Stomach smooth muscle (tissue), 2 donors: ENCODE measurements around the gene CPSF7.

ENCODE experiments used
- H3K27ac ChIP-seq: one replicate; pipeline ENCODE4 v1.7.0; 2013; ENCODE audit warnings: mild to moderate bottlenecking, low read length, inconsistent platforms
- H3K27me3 ChIP-seq, 2 donors: one replicate each; pipeline ENCODE4 v1.7.0; 2013; ENCODE audit warnings: low read length in 2 of 2; ENCODE audit not compliant: insufficient read depth in 2 of 2, control insufficient read depth in 1 of 2
- H3K36me3 ChIP-seq, 2 donors: one replicate each; pipeline ENCODE4 v1.7.0; 2013; ENCODE audit warnings: low read length in 2 of 2; ENCODE audit not compliant: control insufficient read depth in 2 of 2, insufficient read depth in 2 of 2
- H3K4me1 ChIP-seq: one replicate; pipeline ENCODE4 v1.7.0; 2013; ENCODE audit warnings: low read length; ENCODE audit not compliant: control insufficient read depth, insufficient read depth
- H3K4me3 ChIP-seq, 2 donors: one replicate each; pipeline ENCODE4 v1.7.0; 2013; ENCODE audit warnings: low read length in 2 of 2
- H3K9ac ChIP-seq, 2 donors: one replicate each; pipeline ENCODE4 v1.7.0; 2013; ENCODE audit warnings: low read length in 2 of 2, mild to moderate bottlenecking in 1 of 2
- H3K9me3 ChIP-seq, 2 donors: one replicate each; pipeline ENCODE4 v1.7.0; 2013; ENCODE audit warnings: low read length in 2 of 2; ENCODE audit not compliant: control insufficient read depth in 2 of 2
- donor health status: healthy.
- donor health status: Pancreatic carcinoma.

CPSF7 gene

DNA sequence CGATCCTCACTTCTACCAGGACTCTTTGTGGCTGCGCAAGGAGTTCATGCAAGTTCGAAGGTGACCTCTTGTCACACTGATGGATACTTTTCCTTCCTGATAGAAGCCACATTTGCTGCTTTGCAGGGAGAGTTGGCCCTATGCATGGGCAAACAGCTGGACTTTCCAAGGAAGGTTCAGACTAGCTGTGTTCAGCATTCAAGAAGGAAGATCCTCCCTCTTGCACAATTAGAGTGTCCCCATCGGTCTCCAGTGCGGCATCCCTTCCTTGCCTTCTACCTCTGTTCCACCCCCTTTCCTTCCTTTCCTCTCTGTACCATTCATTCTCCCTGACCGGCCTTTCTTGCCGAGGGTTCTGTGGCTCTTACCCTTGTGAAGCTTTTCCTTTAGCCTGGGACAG lies 61.1 kb downstream of the CPSF7 start:
- no peak overlapping the region for H3K4me3 ChIP-seq
- no peak overlapping the region for H3K9ac ChIP-seq
- no peaks in the 10 kb centered on the region for H3K27me3 ChIP-seq
- H3K27ac ChIP-seq: no peak overlapping the region
- peaks cover 35 to 50% of the 10 kb centered on the region in 2 donors for H3K36me3 ChIP-seq
- peaks cover 4% of the 10 kb centered on the region for H3K4me1 ChIP-seq
- H3K9me3 ChIP-seq: no peaks in the 10 kb centered on the region

DNA sequence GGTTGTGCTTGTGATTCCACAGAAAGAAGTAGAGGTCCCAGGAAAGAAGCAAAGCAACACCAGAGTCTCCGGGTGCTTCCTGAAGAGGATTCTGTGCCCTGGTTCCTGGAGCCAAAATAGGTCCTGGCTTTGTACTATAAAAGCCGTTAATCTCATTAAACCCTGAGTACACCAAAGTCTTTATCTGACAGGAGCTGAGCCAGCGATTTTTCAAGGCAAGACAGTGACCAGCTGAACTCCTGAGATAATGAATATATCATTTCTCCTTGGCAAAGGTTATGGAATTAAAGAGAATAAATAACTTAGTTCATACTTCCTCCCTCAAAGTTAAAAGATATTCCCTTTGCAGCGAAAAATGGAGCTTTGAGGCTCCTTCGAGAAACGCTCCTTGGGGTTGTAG lies 62.4 kb downstream of the CPSF7 start:
- Histone ChIP-seq H3K9ac (no peak overlapping the region), H3K9me3 (no peaks in the 10 kb centered on the region), H3K27ac (no peak overlapping the region), H3K36me3 (peaks cover 35 to 50% of the 10 kb centered on the region in 2 donors), H3K27me3 (no peaks in the 10 kb centered on the region), H3K4me3 (no peak overlapping the region), H3K4me1 (peaks cover 8% of the 10 kb centered on the region)

DNA sequence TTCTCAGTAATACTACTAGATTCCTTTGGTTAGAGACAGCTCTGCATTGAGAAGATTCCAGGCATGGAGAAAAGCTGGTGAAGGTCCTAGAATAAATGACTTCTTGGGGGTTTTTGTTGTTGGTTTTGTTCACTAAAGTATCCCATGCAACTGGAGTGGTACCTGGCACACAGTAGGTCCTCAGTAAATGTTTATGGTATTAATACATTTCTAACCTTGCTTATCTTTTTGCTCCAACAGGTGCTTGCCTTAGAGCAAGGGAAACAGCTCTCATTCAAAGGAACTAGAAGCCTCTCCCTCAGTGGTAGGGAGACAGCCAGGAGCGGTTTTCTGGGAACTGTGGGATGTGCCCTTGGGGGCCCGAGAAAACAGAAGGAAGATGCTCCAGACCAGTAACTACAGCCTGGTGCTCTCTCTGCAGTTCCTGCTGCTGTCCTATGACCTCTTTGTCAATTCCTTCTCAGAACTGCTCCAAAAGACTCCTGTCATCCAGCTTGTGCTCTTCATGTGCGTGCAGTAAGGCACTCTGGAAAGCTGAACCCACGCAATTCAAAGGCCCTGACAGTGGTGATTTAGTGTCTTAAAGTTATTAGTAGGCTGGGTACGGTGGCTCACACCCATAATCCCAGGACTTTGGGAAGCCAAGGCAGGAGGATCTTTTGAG lies 65.6 kb downstream of the CPSF7 start:
- H3K36me3 ChIP-seq: peaks cover 31 to 42% of the 10 kb centered on the region in 2 donors
- H3K4me3 ChIP-seq: no peak overlapping the region
- peaks cover 12% of the 10 kb centered on the region for H3K4me1 ChIP-seq
- no peak overlapping the region for H3K27ac ChIP-seq
- no peaks in the 10 kb centered on the region for H3K9me3 ChIP-seq
- H3K9ac ChIP-seq: no peak overlapping the region
- H3K27me3 ChIP-seq: no peaks in the 10 kb centered on the region

DNA sequence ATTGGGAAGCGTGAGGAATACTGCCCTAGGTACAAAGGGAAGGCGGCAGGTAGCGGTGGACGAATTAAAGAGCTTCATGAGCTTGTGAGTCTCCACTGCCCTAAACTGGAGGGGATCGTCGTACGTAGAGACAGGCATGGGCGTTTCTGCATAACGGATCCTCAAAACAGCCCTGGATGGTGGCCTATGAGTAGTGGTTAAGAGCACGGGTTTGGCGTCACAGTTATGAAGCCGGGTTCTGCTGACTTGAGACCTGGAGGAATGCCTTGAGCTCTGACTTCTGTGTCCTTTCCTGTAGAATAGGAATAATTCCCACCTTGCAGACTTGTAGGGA lies 67.3 kb downstream of the CPSF7 start:
- Histone ChIP-seq H3K36me3 (peaks cover 19 to 28% of the 10 kb centered on the region in 2 donors), H3K4me1 (peaks cover 12% of the 10 kb centered on the region), H3K27me3 (no peaks in the 10 kb centered on the region), H3K27ac (peak overlapping the region; percentile 99), H3K4me3 (peak overlapping the region; percentile 98 to 100), H3K9ac (peak overlapping the region; percentile 97 to 98), H3K9me3 (no peaks in the 10 kb centered on the region)

DNA sequence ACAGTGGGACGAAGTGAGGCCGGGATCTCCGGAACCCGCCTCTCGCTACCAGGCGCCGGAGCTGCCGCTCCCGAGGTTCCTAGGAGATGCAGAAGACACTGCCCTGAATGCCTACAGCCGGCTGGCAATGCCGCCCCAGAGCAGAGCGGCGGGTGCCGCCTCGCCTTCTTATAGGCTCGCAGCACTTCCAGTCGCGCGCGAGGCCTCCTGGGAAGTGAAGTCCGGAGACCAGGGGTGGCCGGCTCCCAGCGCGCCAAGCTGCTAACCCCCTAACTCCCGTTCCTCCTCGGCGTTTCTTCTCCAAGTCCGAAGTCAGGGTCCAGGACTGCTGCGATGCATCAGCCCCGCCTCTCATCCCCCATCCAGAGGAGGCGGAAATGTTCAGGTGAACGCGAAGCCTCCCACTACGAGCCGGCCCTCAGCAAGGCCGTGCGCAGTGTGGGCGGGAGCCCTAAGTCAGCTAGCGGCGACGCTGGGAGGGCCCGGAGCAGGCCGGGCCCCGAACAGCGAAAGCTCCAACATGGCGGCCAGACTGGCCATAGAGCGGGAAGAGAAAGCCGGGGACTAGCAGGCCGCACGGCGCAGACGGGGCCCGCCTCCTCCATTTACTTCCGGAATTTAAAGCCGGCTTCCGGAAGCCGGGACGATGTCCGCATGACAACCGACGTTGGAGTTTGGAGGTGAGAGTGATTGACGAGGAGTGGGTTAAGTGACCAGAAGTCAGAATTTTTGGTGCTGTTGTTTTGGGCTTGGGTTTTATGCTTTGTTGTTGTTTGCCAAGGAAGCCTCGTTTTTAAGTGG lies 67.8 kb downstream of the CPSF7 start, which contains the start of the genes CYB561A3 and TMEM138:
Gene CYB561A3, minus strand, starts transcription at position 142 of the 801 bp plus-strand sequence. CDS start 5,169 bp downstream, outside the sequence.
Gene TMEM138, plus strand, starts transcription at position 634 of the 801 bp plus-strand sequence. CDS start 2,017 bp downstream, outside the sequence.
- H3K4me3 ChIP-seq: peak within 1 kb of the TSS; percentile 98 to 100
- peak within 1 kb of the TSS; percentile 97 to 98 for H3K9ac ChIP-seq
- no peaks in the 10 kb centered on the region for H3K27me3 ChIP-seq
- H3K9me3 ChIP-seq: no peaks in the 10 kb centered on the region
- H3K36me3 ChIP-seq: peaks cover 14 to 22% of the 10 kb centered on the region in 2 donors
- H3K27ac ChIP-seq: peak within 1 kb of the TSS; percentile 99
- peaks cover 12% of the 10 kb centered on the region for H3K4me1 ChIP-seq

DNA sequence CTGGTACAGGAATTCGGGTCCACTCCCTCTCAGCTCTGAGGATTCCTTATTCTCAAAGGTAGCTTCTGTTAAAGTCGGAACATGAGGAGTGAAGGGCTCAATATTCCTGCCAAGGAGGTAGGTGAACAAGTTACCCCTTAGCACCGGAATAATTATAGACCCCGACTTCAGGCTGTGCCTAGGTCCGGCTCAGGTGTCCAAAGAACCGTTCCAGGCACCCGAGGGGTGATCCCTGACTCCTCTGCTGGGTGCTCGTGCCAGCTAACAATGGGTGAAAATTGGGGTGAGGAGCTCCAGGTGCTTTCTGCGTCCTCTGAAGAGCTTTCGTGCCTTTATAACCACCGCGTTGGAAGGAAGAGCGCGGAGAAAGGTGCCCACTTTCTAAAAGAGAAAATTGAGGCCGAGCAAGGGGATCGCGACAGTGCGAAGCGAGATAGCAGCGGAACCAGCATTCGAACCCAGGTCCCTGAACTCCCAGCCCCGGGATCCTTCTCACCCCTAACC lies 68.5 kb downstream of the CPSF7 start:
- Histone ChIP-seq H3K27me3 (no peaks in the 10 kb centered on the region), H3K27ac (peak overlapping the region; percentile 99), H3K36me3 (peaks cover 7 to 17% of the 10 kb centered on the region in 2 donors)

DNA sequence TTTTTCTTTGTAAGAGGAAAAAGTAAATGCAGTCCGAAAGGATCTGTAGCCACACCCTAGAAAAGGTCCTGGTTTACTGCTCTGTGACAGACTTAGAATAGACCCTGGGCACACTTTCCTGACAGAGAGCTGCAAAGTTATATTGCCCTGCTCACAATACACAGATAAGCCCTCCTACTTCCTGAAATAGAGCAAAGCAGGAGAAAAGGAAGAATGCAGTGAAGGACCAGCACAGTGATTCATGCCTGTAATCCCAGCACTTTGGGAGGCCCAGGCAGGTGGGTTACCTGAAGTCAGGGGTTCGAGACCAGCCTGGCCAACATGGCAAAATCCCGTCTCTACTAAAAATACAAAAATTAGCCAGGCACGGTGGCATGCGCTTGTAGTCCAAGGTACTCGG lies 70.3 kb downstream of the CPSF7 start:
- Histone ChIP-seq H3K4me3 (no peak overlapping the region), H3K36me3 (peaks cover 4 to 5% of the 10 kb centered on the region in 2 donors), H3K9ac (no peak overlapping the region), H3K4me1 (peaks cover 12% of the 10 kb centered on the region), H3K27ac (no peak overlapping the region), H3K9me3 (no peaks in the 10 kb centered on the region), H3K27me3 (no peaks in the 10 kb centered on the region)

More for the DNA sequence above, 68.5 kb downstream of the CPSF7 start:
- H3K9me3 ChIP-seq: no peaks in the 10 kb centered on the region
- peak overlapping the region; percentile 98 to 100 for H3K4me3 ChIP-seq
- peak overlapping the region; percentile 97 to 98 for H3K9ac ChIP-seq
- peaks cover 12% of the 10 kb centered on the region for H3K4me1 ChIP-seq

DNA sequence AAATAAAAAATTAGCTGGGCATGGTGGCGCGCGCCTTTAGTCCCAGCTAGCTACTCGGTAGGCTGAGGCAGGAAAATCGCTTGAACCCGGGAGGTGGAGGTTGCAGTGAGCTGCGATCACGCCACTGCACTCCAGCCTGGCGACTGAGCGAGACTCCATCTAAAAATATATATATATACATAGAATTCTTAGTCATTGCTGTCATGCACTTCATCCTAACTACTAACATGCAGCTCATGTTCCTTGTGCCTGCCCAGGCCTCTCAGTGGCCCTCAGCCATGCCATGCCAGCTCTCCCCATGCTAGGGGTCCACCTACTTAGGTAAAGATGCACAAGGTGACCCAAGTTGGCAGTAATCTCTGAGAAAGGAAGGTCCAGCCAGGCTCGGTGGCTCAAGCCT lies 71.2 kb downstream of the CPSF7 start:
- H3K9ac ChIP-seq: no peak overlapping the region
- peaks cover 0 to 5% of the 10 kb centered on the region in 2 donors for H3K36me3 ChIP-seq
- no peaks in the 10 kb centered on the region for H3K9me3 ChIP-seq
- peaks cover 12% of the 10 kb centered on the region for H3K4me1 ChIP-seq
- no peak overlapping the region for H3K27ac ChIP-seq
- no peaks in the 10 kb centered on the region for H3K27me3 ChIP-seq
- H3K4me3 ChIP-seq: no peak overlapping the region

DNA sequence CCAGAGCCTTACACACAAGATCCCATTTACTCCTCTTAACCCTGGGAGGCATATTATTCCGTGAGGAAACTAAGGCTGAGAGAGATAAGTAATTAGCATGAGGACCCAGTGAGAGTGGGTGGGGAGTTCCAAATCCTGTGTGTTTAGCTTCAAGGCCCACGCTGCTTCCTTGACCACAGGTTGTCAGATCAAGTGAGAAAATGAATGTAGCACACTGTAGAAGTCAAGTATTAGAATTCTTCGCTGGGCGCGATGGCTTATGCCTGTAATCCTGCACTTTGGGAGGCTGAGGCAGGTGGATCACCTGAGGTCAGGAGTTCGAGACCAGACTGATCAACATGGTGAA lies 71.9 kb downstream of the CPSF7 start:
- H3K9me3 ChIP-seq: no peaks in the 10 kb centered on the region
- no peak overlapping the region for H3K4me3 ChIP-seq
- H3K27ac ChIP-seq: no peak overlapping the region
- H3K9ac ChIP-seq: no peak overlapping the region
- H3K36me3 ChIP-seq: peaks cover 7 to 12% of the 10 kb centered on the region in 2 donors
- H3K27me3 ChIP-seq: no peaks in the 10 kb centered on the region
- peaks cover 12% of the 10 kb centered on the region for H3K4me1 ChIP-seq

DNA sequence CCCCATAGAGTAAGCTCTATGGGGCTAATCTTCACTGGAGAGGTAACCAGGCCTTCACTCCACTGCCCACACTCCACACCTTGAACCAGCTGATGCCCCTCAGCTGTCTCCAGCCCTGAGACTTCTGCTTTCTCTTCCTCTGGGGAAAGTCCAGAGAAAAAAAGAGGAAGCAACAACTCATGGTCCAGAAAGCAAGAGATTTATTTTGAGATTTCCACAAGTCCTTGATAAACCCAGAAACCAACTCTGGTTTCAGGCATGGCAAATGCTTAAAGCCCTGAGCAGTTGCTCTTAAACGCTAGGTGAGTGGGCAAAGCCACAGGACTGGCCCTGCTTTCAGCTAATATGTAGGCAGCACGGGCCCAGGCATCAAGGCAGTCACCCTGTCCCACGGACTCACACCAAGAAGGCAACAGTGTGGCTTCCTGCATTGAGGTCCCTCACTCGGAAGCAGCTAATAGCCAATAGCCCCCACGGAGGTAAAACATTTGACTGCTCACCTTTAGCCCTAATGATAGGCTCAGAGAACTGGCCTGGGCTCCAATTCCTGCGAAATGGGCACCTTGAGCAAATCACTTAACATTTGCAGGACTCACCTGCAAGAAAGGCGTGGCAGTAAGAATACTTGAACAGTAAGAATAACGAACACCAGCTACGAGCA lies 72.4 kb downstream of the CPSF7 start:
- Histone ChIP-seq H3K4me3 (no peak overlapping the region), H3K4me1 (peaks cover 8% of the 10 kb centered on the region), H3K27me3 (no peaks in the 10 kb centered on the region), H3K27ac (no peak overlapping the region), H3K9ac (peak overlapping the region in 1 of 2 donors; percentile 29), H3K9me3 (no peaks in the 10 kb centered on the region), H3K36me3 (peaks cover 10 to 15% of the 10 kb centered on the region in 2 donors)
